ENCODE results near the gene GFRA4. TPM values are rescaled to one million over a fixed set of nuclear protein-coding genes. Genes with fewer than 3 reads are reported as not detected.

GFRA4 gene
- total and polyA plus RNA-seq, 12 donors, result not detected

DNA sequence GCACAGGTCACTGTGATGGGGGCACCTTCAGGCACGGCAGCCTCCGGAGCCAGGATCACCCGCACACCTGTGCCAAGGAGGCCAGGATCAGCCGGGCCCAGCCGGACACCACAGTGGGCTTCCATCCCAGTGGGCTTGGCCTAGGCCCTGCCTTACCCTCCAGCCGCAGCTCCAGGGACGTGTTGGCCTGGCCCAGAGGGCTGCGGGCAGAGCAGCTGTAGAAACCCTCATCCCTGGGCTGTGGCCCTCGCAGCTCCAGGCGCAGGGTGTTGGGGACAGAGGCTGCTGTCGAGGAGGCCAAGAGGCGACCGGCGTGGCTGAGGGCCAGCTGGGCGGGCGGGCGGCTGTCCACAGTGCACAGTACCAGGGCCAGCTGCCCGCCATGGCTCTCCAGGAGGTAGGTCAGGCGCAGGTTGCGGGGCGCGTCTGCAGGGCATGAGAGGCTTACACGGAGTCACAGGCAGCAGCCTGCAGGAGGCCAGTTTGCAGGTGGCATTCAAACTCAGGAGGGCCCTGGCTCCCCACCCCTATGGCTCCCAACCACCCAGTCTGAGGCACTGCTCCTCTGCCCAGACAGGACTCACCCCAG lies 29.6 kb upstream of the GFRA4 start:
- Histone ChIP-seq H3K9me3 (replicated peaks in 1 of 3) (no peaks in the 10 kb centered on the region), H3K4me1 (replicated peaks in 1 of 2) (no peaks in the 10 kb centered on the region), H3K27ac (no peak overlapping the region), H3K36me3 (replicated peaks in 1 of 2) (no peaks in the 10 kb centered on the region), H3K27me3 (no peaks in the 10 kb centered on the region), H3K4me3 (no peak overlapping the region)
- TF ChIP-seq, protein P1, sequence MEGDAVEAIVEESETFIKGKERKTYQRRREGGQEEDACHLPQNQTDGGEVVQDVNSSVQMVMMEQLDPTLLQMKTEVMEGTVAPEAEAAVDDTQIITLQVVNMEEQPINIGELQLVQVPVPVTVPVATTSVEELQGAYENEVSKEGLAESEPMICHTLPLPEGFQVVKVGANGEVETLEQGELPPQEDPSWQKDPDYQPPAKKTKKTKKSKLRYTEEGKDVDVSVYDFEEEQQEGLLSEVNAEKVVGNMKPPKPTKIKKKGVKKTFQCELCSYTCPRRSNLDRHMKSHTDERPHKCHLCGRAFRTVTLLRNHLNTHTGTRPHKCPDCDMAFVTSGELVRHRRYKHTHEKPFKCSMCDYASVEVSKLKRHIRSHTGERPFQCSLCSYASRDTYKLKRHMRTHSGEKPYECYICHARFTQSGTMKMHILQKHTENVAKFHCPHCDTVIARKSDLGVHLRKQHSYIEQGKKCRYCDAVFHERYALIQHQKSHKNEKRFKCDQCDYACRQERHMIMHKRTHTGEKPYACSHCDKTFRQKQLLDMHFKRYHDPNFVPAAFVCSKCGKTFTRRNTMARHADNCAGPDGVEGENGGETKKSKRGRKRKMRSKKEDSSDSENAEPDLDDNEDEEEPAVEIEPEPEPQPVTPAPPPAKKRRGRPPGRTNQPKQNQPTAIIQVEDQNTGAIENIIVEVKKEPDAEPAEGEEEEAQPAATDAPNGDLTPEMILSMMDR (IDR thresholded peaks at IDR 0.05), result no peak
- no peak for TF ChIP-seq POLR2A (IDR thresholded peaks at IDR 0.05)
- WGBS, 4 donors, result 89 to 94% (median 91%) methylated on average over 13 to 23 of the region's 23 CpGs
- no peak for DNase-seq
- intact Hi-C loops (cut with DNase I), result no loop called here

DNA sequence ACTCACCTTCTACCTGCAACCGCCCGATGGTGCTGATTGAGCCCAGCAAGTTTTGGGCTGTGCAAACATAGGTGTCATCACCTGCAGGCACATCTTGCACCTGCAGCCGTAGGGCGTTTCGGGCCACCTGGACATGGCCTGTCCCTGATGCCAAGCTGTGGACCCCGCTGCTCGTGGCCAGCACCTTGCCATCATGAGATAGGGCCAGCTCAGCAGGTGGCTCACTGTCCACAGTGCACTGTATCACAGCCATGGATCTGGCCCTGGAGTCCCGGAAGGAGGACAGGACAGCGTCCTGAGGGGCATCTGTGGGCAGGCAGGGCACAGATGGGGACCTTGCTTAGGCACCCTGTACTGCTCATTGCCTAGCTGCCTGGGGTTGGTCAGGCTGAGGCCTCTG lies 28.7 kb upstream of the GFRA4 start:
- intact Hi-C loops (cut with DNase I), result no loop called here
- Histone ChIP-seq H3K4me3 (no peak overlapping the region), H3K27ac (no peak overlapping the region), H3K4me1 (replicated peaks in 1 of 2) (no peaks in the 10 kb centered on the region), H3K36me3 (replicated peaks in 1 of 2) (no peaks in the 10 kb centered on the region), H3K9me3 (replicated peaks in 1 of 3) (no peaks in the 10 kb centered on the region), H3K27me3 (no peaks in the 10 kb centered on the region)
- DNase-seq, result no peak
- WGBS, 4 donors, result 87 to 95% (median 94%) methylated on average over 9 of the region's 9 CpGs; no CpG with 5 or more reads in 1 of the 4 donors
- TF ChIP-seq POLR2A (IDR thresholded peaks at IDR 0.05), result no peak
- TF ChIP-seq, protein P1 (IDR thresholded peaks at IDR 0.05), result no peak

DNA sequence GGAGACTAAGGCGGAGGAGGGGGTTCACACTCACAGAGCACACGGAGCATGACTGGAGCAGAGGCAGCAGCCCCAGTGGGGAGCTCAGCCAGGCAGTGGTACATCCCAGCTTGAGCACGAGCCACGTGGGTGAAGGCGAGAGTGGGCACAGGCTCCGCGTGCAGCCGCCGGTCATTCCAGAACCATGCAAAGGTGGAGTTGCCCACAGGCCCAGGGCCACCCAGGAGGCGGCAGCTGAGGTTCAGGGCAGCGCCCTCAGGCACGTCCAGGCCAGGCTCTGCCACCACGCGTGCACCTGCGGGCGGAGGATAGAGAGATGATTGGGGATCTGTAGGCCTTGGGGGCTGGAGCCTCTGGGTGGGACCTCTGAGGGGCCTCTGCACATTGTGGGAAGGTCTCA lies 28.1 kb upstream of the GFRA4 start:
- intact Hi-C loops (cut with DNase I), result no loop called here
- Histone ChIP-seq H3K4me1 (replicated peaks in 1 of 2) (no peaks in the 10 kb centered on the region), H3K27me3 (no peaks in the 10 kb centered on the region), H3K4me3 (no peak overlapping the region), H3K27ac (no peak overlapping the region), H3K36me3 (replicated peaks in 1 of 2) (no peaks in the 10 kb centered on the region), H3K9me3 (replicated peaks in 1 of 3) (no peaks in the 10 kb centered on the region)
- WGBS, 4 donors, result 91 to 96% (median 95%) methylated on average over 15 to 16 of the region's 16 CpGs
- no peak for TF ChIP-seq POLR2A (IDR thresholded peaks at IDR 0.05)
- TF ChIP-seq, protein P1 (IDR thresholded peaks at IDR 0.05), result no peak
- DNase-seq, result no peak

DNA sequence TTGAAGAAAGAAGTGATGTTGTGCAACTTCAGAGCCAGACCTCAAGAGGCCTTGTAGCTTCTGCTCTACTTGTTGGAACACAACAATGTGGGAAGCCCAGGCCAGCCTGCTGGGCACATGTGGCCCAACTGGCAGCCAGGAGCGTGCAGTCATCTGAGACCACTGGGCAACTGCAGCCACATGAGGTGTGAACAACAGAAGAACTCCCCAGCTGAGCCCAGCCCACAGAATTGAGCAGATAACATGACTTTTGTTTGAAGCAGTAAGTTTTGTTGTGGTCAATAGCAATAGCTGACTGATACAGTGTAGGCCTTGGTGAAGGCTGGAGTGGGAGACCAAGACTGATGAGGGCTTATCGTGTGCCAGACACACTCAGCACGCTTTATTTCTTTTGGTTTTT lies 27.2 kb upstream of the GFRA4 start:
- TF ChIP-seq, protein P1 (IDR thresholded peaks at IDR 0.05), result no peak
- no peak for TF ChIP-seq POLR2A (IDR thresholded peaks at IDR 0.05)
- H3K36me3 ChIP-seq (replicated peaks in 1 of 2), result no peaks in the 10 kb centered on the region
- no peaks in the 10 kb centered on the region for H3K9me3 ChIP-seq (replicated peaks in 1 of 3)
- WGBS, 4 donors, result 93 to 98% (median 95%) methylated on average over 2 to 3 of the region's 3 CpGs
- no peaks in the 10 kb centered on the region for H3K4me1 ChIP-seq (replicated peaks in 1 of 2)
- no peaks in the 10 kb centered on the region for H3K27me3 ChIP-seq
- no peak overlapping the region for H3K27ac ChIP-seq
- intact Hi-C loops (cut with DNase I), result no loop called here
- no peak overlapping the region for H3K4me3 ChIP-seq
- DNase-seq, result no peak

All from adrenal gland (tissue), 12 donors.